BJ (cell line): Measurements from ENCODE around the gene BNIPL. TPM values are rescaled to one million over a fixed set of nuclear protein-coding genes. Genes with fewer than 3 reads are reported as not detected.

Experiments
- CTCF ChIA-PET: fragments of 350-600 bp; formaldehyde crosslinking; extraction: SDS; loops from one replicate; lab custom pipeline; 2021; ENCODE audit warnings: antibody characterized with exemption, inconsistent platforms; lab: Yijun Ruan, JAX
- POLR2A ChIA-PET: fragments of 300-600 bp; sonication (Branson Sonifier 250); formaldehyde crosslinking; extraction: SDS; loops from one replicate; lab custom pipeline; 2021; ENCODE audit warnings: antibody characterized with exemption; lab: Charles Lee
- DNase-seq: peaks from one replicate; pipeline ENCODE4 v3.0.0-alpha.2; 2011; ENCODE audit warnings: low read depth
- H3K27me3 ChIP-seq: 2 replicates; pipeline ENCODE4 v1.6.0; 2011; ENCODE audit warnings: low read length; ENCODE audit not compliant: control insufficient read depth, insufficient read depth
- H3K36me3 ChIP-seq: 2 replicates; pipeline ENCODE4 v1.5.1; 2011; ENCODE audit warnings: low read length; ENCODE audit not compliant: control insufficient read depth, insufficient read depth
- H3K4me3 ChIP-seq: 2 replicates; pipeline ENCODE4 v1.5.1; 2011; ENCODE audit warnings: low read depth, mild to moderate bottlenecking, control low read depth, low read length
- polyA plus RNA-seq: library from polyadenylated mRNA; depleted of rRNA; stranded (reverse); fragments of >200 nt; gene quantifications from 2 replicates; pipeline ENCODE4 v1.2.3, GENCODE V29; 2011
- TF ChIP-seq, protein P1 (sequence below): IDR thresholded peaks from 2 replicates; pipeline ENCODE4 v1.5.1; 2011; ENCODE audit warnings: low read depth, mild to moderate bottlenecking, control low read depth, inconsistent platforms, low read length, moderate library complexity; ENCODE audit not compliant: insufficient read depth

Gene BNIPL
- polyA plus RNA-seq, 1 experiment, result 0.31 TPM

GRCh38 chr1:151000408-151000807 lies 36.0 kb upstream of the BNIPL start:
- CTCF ChIA-PET, result interaction anchor here (8.7 kb wide), 1 partner anchor 20 kb away, joined by 217 read pairs; the partner anchor contains the start of genes ANXA9 and CERS2
- Histone ChIP-seq H3K27me3 (no peaks in the 10 kb centered on the region), H3K36me3 (peaks cover 6% of the 10 kb centered on the region), H3K4me3 (no peak overlapping the region)
- no peak for DNase-seq
- TF ChIP-seq, protein P1, sequence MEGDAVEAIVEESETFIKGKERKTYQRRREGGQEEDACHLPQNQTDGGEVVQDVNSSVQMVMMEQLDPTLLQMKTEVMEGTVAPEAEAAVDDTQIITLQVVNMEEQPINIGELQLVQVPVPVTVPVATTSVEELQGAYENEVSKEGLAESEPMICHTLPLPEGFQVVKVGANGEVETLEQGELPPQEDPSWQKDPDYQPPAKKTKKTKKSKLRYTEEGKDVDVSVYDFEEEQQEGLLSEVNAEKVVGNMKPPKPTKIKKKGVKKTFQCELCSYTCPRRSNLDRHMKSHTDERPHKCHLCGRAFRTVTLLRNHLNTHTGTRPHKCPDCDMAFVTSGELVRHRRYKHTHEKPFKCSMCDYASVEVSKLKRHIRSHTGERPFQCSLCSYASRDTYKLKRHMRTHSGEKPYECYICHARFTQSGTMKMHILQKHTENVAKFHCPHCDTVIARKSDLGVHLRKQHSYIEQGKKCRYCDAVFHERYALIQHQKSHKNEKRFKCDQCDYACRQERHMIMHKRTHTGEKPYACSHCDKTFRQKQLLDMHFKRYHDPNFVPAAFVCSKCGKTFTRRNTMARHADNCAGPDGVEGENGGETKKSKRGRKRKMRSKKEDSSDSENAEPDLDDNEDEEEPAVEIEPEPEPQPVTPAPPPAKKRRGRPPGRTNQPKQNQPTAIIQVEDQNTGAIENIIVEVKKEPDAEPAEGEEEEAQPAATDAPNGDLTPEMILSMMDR, result no peak
- POLR2A ChIA-PET, result no interaction called here

DNA sequence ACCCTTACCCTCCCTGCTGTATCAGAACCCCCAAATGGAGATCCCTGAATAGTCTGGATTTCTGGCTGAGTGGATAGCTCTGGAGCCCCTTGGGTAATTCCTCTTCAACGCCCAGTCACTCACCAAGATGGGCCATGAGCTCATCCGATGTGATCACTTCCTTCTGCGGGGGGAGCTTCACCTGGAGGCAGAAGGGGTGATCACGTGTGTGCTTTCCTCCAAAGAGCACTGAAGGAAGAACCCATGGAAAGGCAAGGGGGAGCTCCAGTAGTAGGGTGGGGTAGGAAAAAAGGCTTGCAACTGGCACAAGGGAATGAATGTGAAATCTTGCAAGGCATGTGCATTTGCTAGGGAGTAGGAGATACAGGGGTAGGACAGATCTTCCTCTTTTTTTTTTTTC lies 34.8 kb upstream of the BNIPL start:
- ChIA-PET POLR2A (interaction anchor here (0.5 kb wide), 1 partner anchor 56 kb away, joined by 3 read pairs; no protein-coding TSS in a partner anchor), CTCF (interaction anchor here (0.9 to 1.3 kb wide), 3 partner anchors 11 to 23 kb away, joined by 3 to 5 read pairs (median 5); no protein-coding TSS in a partner anchor)
- no peaks in the 10 kb centered on the region for H3K27me3 ChIP-seq
- H3K4me3 ChIP-seq, result no peak overlapping the region
- TF ChIP-seq, protein P1, result no peak
- no peak for DNase-seq
- peaks cover 6% of the 10 kb centered on the region for H3K36me3 ChIP-seq

GRCh38 chr1:151002051-151002450 lies 34.3 kb upstream of the BNIPL start:
- POLR2A ChIA-PET, result interaction anchor here (0.5 kb wide), 1 partner anchor 56 kb away, joined by 3 read pairs; no protein-coding TSS in a partner anchor
- Histone ChIP-seq H3K36me3 (peaks cover 5% of the 10 kb centered on the region), H3K27me3 (no peaks in the 10 kb centered on the region), H3K4me3 (no peak overlapping the region)
- CTCF ChIA-PET, result interaction anchor here (0.8 to 1.3 kb wide), 4 partner anchors 8 to 23 kb away, joined by 3 to 5 read pairs (median 3); no protein-coding TSS in a partner anchor
- no peak for DNase-seq
- TF ChIP-seq, protein P1, result no peak

DNA sequence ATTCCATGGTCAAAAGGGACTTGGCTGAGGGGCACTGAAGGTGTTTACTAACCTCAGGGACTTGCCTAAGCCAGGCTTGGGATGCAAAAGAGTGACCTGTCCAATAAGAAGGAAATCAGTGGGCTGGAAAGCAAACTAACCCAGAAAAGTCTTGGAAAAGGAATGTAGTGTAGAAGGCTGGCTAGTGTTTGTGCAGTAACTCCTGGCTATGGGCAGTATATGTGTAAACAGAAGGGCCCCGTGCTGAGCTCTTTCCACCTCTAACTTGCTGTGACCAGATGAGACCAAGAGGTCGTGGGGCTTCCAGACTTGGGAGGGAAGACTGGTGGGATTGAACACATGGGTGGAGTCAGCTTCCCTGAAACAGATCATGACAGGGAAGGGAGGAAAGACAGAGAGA lies 33.8 kb upstream of the BNIPL start:
- TF ChIP-seq, protein P1, result no peak
- no peak for DNase-seq
- Histone ChIP-seq H3K4me3 (no peak overlapping the region), H3K36me3 (peaks cover 4% of the 10 kb centered on the region), H3K27me3 (no peaks in the 10 kb centered on the region)
- ChIA-PET POLR2A (no interaction called here), CTCF (interaction anchor here (0.8 to 1.1 kb wide), 2 partner anchors 9 to 23 kb away, joined by 3 read pairs; no protein-coding TSS in a partner anchor)

DNA sequence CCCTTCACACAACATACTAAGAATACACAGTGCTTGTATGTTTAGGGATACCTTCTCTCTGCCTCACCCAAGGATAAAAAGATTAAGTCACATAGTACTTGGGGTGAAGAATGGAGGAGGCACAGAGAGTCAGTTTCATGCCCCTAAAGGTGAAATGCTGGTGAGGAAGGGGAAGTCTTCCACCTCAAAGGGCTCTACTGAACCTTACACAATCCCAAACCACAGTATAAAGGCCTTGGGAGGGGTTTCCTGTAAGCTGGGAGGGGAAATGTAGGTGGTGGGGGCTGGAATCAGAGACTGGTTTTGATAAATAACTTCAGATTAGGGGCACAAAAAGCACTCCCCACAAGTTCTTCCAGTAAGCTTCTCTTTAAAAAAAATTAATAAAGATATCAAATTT lies 33.2 kb upstream of the BNIPL start:
- POLR2A ChIA-PET, result no interaction called here
- no peaks in the 10 kb centered on the region for H3K27me3 ChIP-seq
- CTCF ChIA-PET, result interaction anchor here (1.1 to 4.9 kb wide), 2 partner anchors 7 to 24 kb away, joined by 3 to 64 read pairs; no protein-coding TSS in a partner anchor
- TF ChIP-seq, protein P1, result no peak
- DNase-seq, result no peak
- peaks cover 4% of the 10 kb centered on the region for H3K36me3 ChIP-seq
- no peak overlapping the region for H3K4me3 ChIP-seq
